CD4-positive, alpha-beta T cell treated with Interleukin-4 for 1 hour (primary cell): Measurements from ENCODE around the gene TSSK3.
"Not testable (repeated sequence)": the region's sequence is repeated elsewhere in the genome, so short reads cannot be mapped to it uniquely, and the experiment has no call there.

Experiments
- DNase-seq, 2 donors: peaks; one replicate each; pipeline ENCODE4 v3.0.0-alpha.2; 2020 to 2022

TSSK3 gene

GRCh38 chr1:32339363-32339978 lies 22.9 kb upstream of the TSSK3 start:
- peak in 1 of 2 donors; percentile 79 for DNase-seq

- DNase-seq = no peak
These were observed 21.1 kb upstream of the TSSK3 start for GRCh38 chr1:32341186-32341757.

GRCh38 chr1:32341971-32342370 lies 20.4 kb upstream of the TSSK3 start:
- no peak for DNase-seq

- no peak for DNase-seq
These were observed 19.6 kb upstream of the TSSK3 start for GRCh38 chr1:32342704-32343103.

- no peak for DNase-seq
These were observed 17.0 kb upstream of the TSSK3 start for GRCh38 chr1:32345289-32345827.

GRCh38 chr1:32346532-32347157 lies 15.7 kb upstream of the TSSK3 start:
- no peak for DNase-seq

GRCh38 chr1:32349211-32349708 lies 13.1 kb upstream of the TSSK3 start:
- peak in 1 of 2 donors; percentile 25 for DNase-seq

- no peak for DNase-seq
These were observed 11.4 kb upstream of the TSSK3 start for GRCh38 chr1:32350785-32351398.

GRCh38 chr1:32351399-32352238 lies 10.7 kb upstream of the TSSK3 start:
- DNase-seq = peak; percentile 94 to 95

- no peak for DNase-seq
These were observed 10.0 kb upstream of the TSSK3 start for GRCh38 chr1:32352239-32352745.

GRCh38 chr1:32352831-32353383 lies 9.4 kb upstream of the TSSK3 start:
- DNase-seq = no peak

- no peak for DNase-seq
These were observed 8.9 kb upstream of the TSSK3 start for GRCh38 chr1:32353431-32353830.

GRCh38 chr1:32353886-32354570 lies 8.3 kb upstream of the TSSK3 start:
- DNase-seq = no peak

- DNase-seq = not testable (repeated sequence)
These were observed 6.6 kb upstream of the TSSK3 start for GRCh38 chr1:32355778-32356177.

GRCh38 chr1:32356478-32356877 lies 5.9 kb upstream of the TSSK3 start:
- no peak for DNase-seq

- DNase-seq = no peak
These were observed 4.7 kb upstream of the TSSK3 start for GRCh38 chr1:32357614-32358013.

- no peak for DNase-seq
These were observed 3.9 kb upstream of the TSSK3 start for GRCh38 chr1:32358435-32358834.

GRCh38 chr1:32361308-32361673 lies 1.0 kb upstream of the TSSK3 start:
- DNase-seq = no peak

- peak in 1 of 2 donors; percentile 22 for DNase-seq
These were observed 465 bp upstream of the TSSK3 start for GRCh38 chr1:32361674-32362473.

- DNase-seq = no peak
These were observed 1.4 kb downstream of the TSSK3 start for GRCh38 chr1:32363713-32364112.

- DNase-seq = no peak
These were observed 2.5 kb downstream of the TSSK3 start for GRCh38 chr1:32364836-32365235.
